ENCODE measurements around the gene SPECC1.

DNA sequence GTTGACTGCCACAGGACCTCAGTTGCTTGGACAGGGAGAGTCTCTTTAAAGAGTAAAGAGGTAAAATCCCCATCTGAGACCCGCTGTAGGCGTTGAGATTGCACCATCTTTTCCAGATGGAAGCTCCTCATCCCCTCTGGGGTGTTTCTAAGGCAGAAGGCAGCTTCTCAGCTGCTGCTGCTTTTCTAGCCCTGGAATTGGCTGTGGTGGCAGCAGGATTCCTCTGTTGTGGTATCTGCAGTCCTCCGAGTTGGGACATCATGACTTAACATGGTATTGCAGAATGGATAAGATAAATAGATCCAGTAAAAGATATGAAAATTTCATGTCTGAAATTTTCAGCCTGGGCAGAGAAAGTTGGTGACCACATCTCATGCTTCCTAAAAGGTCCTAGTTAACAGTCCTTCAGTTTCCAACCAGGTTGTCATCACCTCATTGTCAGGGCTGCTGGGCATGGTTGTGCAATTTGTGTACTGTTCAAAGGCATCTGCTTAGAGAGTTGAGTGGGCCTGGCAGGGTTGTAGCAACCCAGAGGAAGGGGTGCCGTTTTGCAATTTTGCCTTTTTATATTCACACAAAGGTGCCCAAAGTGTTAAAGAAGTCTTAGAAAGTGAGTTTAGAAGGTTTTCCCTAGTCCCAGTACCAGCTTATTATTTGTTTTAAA lies 150.4 kb downstream of the SPECC1 start:
- TF ChIP-seq, protein P1, sequence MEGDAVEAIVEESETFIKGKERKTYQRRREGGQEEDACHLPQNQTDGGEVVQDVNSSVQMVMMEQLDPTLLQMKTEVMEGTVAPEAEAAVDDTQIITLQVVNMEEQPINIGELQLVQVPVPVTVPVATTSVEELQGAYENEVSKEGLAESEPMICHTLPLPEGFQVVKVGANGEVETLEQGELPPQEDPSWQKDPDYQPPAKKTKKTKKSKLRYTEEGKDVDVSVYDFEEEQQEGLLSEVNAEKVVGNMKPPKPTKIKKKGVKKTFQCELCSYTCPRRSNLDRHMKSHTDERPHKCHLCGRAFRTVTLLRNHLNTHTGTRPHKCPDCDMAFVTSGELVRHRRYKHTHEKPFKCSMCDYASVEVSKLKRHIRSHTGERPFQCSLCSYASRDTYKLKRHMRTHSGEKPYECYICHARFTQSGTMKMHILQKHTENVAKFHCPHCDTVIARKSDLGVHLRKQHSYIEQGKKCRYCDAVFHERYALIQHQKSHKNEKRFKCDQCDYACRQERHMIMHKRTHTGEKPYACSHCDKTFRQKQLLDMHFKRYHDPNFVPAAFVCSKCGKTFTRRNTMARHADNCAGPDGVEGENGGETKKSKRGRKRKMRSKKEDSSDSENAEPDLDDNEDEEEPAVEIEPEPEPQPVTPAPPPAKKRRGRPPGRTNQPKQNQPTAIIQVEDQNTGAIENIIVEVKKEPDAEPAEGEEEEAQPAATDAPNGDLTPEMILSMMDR (IDR thresholded peaks at IDR 0.05): no peak
- TF ChIP-seq POLR2A (IDR thresholded peaks at IDR 0.05): no peak
- no peak for TF ChIP-seq POLR2AphosphoS5 (IDR thresholded peaks at IDR 0.05)

All from breast epithelium (tissue), 3 donors.